ENCODE measurements around the gene PRM3. TPM values are rescaled to one million over a fixed set of nuclear protein-coding genes. Genes with fewer than 3 reads are reported as not detected.

The PRM3 gene, protein sequence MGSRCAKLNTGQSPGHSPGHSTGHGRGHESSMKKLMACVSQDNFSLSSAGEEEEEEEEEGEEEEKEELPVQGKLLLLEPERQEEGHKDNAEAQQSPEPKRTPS
- total RNA-seq (2014; rRNA removed; shearing (Covaris generic)) (not detected in 2 replicates), total RNA-seq (2022) (not detected in 2 replicates), Bru-seq, nascent RNA (not detected), BruChase-seq, experiment 1, labeled RNA remaining after a 6-hour chase (not detected), BruChase-seq, experiment 2, labeled RNA remaining after a 2-hour chase (not detected)
- long read RNA-seq, result 0 reads

DNA sequence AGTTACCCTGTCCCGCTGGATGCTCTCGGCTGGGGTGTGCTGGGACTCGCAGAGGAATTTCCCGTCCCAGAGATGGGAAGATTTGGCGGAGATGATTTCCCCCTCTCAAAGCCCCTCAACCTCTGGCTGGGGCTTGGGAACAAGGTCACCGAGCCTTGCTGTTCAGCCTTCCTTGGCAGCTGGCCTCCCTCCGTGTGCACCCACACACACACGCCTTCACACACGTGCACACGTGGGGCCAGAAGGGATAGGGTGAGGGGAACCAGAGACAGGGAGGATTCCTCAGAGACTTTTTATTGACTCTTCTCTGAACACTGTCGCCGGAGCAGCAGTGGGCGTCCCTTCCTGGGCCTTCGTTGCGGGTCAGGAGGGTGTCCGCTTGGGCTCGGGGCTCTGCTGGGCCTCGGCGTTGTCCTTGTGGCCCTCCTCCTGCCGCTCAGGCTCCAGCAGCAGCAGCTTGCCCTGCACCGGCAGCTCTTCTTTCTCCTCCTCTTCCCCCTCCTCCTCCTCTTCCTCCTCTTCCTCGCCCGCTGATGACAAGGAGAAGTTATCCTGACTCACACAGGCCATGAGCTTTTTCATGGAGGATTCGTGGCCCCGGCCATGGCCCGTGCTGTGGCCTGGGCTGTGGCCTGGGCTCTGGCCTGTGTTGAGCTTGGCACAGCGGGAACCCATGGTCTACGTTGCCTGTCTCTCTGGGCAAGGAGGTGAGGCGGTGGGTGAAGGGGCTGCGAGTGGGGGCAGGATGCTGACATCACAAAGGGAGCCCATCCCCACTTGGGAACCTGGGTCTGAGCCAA, at the start of gene PRM3:
PRM3 (minus strand) TSS at position 709 of the 800 bp plus-strand sequence; CDS start at position 675, 34 bp downstream.
- Histone ChIP-seq H2AFZ (ENCODE audit: low read length) (no peak within 1 kb of the TSS), H3K4me1 (ENCODE audit: insufficient read depth, low read length, poor library complexity, severe bottlenecking) (no peaks in the 10 kb centered on the region), H3K4me2 (ENCODE audit: low read length) (no peak within 1 kb of the TSS), H3K27ac (ENCODE audit: low read depth, low read length, poor library complexity, severe bottlenecking) (no peak within 1 kb of the TSS), H3K36me3 (ENCODE audit: insufficient read depth, low read length) (no peaks in the 10 kb centered on the region), H4K20me1 (ENCODE audit: insufficient read depth, low read length) (no peaks in the 10 kb centered on the region), H3K9me3 (ENCODE audit: low read length) (no peaks in the 10 kb centered on the region), H3K9me2 (ENCODE audit: insufficient read depth, low read length) (no peaks in the 10 kb centered on the region), H3K4me3 (ENCODE audit: low read depth, low read length, poor library complexity, severe bottlenecking) (no peak within 1 kb of the TSS), H3K79me2 (ENCODE audit: insufficient read depth, low read depth, low read length) (no peaks in the 10 kb centered on the region)
- no peak for TF ChIP-seq EZH2phosphoT487 (IDR thresholded peaks at IDR 0.05; ENCODE audit: borderline replicate concordance, low read depth, low read length)
- TF ChIP-seq, protein P1, sequence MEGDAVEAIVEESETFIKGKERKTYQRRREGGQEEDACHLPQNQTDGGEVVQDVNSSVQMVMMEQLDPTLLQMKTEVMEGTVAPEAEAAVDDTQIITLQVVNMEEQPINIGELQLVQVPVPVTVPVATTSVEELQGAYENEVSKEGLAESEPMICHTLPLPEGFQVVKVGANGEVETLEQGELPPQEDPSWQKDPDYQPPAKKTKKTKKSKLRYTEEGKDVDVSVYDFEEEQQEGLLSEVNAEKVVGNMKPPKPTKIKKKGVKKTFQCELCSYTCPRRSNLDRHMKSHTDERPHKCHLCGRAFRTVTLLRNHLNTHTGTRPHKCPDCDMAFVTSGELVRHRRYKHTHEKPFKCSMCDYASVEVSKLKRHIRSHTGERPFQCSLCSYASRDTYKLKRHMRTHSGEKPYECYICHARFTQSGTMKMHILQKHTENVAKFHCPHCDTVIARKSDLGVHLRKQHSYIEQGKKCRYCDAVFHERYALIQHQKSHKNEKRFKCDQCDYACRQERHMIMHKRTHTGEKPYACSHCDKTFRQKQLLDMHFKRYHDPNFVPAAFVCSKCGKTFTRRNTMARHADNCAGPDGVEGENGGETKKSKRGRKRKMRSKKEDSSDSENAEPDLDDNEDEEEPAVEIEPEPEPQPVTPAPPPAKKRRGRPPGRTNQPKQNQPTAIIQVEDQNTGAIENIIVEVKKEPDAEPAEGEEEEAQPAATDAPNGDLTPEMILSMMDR (conservative IDR thresholded peaks at IDR 0.05; ENCODE audit: low read length), result no peak
- CTCF ChIA-PET (ENCODE audit: unreplicated experiment), result interaction anchor here (0.6 kb wide), 2 partner anchors 78 to 470 kb away, joined by 4 read pairs; no protein-coding TSS in a partner anchor
- no peak for DNase-seq (ENCODE audit: low spot score)
- no TSS peak for BruUV-seq (replicated peaks)
- POLR2A ChIA-PET, result interaction anchor here (1.2 to 1.3 kb wide), 2 partner anchors 11 kb away, joined by 3 to 4 read pairs; no protein-coding TSS in a partner anchor
- intact Hi-C loops (cut with micrococcal nuclease; ENCODE audit: unreplicated experiment), result no loop called here

DNA sequence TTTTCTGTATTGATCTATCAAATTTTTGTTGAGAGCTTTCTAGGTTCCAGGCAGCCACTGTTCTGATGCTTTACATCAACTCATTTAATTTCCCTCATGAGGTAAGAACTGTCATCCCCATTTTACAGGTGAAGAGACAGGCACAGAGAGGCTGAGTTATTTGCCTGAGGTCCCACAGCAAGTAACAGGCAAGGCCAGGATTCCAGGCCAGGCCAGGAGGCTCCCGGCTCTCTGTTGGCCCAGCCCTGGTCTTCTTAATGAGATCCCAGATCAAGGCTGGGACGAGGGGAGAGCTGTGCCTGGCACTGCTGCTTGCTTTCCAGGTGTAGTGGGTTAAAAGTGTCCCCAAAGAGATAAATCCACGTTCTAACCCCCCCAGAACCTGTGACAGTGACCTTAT, 49.4 kb upstream of the PRM3 start:
- intact Hi-C loops (cut with micrococcal nuclease; ENCODE audit: unreplicated experiment), result no loop called here
- POLR2A ChIA-PET, result no interaction called here
- CTCF ChIA-PET (ENCODE audit: unreplicated experiment), result no interaction called here
- H3K27ac ChIP-seq (ENCODE audit: low read depth, low read length, poor library complexity, severe bottlenecking), result peak overlapping the region; percentile 36
- H3K4me1 ChIP-seq (ENCODE audit: insufficient read depth, low read length, poor library complexity, severe bottlenecking), result peaks cover 64% of the 10 kb centered on the region
- no peaks in the 10 kb centered on the region for H3K79me2 ChIP-seq (ENCODE audit: insufficient read depth, low read depth, low read length)
- TF ChIP-seq, protein P1 (conservative IDR thresholded peaks at IDR 0.05; ENCODE audit: low read length), result no peak
- TF ChIP-seq EZH2phosphoT487 (IDR thresholded peaks at IDR 0.05; ENCODE audit: borderline replicate concordance, low read depth, low read length), result no peak
- H3K4me3 ChIP-seq (ENCODE audit: low read depth, low read length, poor library complexity, severe bottlenecking), result no peak overlapping the region
- H3K36me3 ChIP-seq (ENCODE audit: insufficient read depth, low read length), result peaks cover 4% of the 10 kb centered on the region; the same call in 1 of the 2 replicates
- H3K4me2 ChIP-seq (ENCODE audit: low read length), result no peak overlapping the region
- no peaks in the 10 kb centered on the region for H4K20me1 ChIP-seq (ENCODE audit: insufficient read depth, low read length)
- H3K9me3 ChIP-seq (ENCODE audit: low read length), result peaks cover 7% of the 10 kb centered on the region
- H2AFZ ChIP-seq (ENCODE audit: low read length), result no peak overlapping the region
- no peaks in the 10 kb centered on the region for H3K9me2 ChIP-seq (ENCODE audit: insufficient read depth, low read length)
- BruUV-seq (replicated peaks), result no TSS peak
- no peak for DNase-seq (ENCODE audit: low spot score)
